GM10266 (cell line): Measurements from ENCODE around the gene KBTBD12.

ENCODE experiments used
- DNase-seq: peaks from one replicate; pipeline ENCODE4 v3.0.0; 2012; ENCODE audit errors: extremely low spot score
- TF ChIP-seq, protein P1 (sequence below): IDR thresholded peaks from 2 replicates; pipeline ENCODE4 v1.5.1; 2012; ENCODE audit warnings: mild to moderate bottlenecking, low read depth; ENCODE audit not compliant: control insufficient read depth, insufficient read depth; ENCODE audit errors: missing control alignments

The KBTBD12 gene

DNA sequence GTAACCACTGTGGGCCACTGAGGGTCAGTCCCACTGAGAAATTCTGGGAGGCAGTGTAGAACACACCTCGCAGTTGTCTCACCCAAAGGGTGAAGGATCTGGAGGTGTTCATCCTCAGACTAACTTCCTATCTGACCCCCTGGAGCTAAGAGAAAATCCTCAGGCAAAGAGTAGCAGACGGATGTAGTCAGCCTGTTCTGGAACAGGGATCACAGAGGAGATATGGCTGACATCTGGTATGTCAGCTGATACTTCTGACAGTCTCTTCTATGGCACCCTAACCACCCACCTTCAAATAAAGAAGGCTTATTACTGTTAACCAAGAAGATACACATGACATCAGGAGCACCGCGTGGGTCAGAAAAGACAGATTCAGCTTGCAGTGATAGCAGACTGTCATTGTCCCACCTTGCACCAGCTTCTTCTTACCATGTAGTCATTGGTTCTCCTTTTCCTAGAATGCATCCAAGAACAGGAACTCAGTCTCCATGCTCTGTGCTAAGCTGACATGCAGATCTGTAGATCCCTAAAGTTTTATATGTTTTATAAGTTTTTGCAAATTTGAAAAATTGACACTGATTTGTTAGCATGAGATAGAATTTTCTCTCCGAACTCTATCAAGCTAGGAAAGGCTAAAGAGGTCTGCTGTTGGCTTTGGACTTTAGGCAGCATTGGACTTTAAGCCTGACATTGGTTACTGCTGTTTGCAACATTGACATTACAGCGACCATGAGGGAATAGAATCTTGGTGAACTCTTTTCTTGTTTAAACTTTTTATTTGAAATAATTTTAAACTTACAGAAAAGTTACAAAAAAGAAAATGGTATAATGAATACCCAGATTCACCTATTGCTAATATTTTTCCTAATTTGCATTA is 60.4 kb downstream of the KBTBD12 start:
- TF ChIP-seq, protein P1, sequence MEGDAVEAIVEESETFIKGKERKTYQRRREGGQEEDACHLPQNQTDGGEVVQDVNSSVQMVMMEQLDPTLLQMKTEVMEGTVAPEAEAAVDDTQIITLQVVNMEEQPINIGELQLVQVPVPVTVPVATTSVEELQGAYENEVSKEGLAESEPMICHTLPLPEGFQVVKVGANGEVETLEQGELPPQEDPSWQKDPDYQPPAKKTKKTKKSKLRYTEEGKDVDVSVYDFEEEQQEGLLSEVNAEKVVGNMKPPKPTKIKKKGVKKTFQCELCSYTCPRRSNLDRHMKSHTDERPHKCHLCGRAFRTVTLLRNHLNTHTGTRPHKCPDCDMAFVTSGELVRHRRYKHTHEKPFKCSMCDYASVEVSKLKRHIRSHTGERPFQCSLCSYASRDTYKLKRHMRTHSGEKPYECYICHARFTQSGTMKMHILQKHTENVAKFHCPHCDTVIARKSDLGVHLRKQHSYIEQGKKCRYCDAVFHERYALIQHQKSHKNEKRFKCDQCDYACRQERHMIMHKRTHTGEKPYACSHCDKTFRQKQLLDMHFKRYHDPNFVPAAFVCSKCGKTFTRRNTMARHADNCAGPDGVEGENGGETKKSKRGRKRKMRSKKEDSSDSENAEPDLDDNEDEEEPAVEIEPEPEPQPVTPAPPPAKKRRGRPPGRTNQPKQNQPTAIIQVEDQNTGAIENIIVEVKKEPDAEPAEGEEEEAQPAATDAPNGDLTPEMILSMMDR, result no peak
- DNase-seq, result no peak

DNA sequence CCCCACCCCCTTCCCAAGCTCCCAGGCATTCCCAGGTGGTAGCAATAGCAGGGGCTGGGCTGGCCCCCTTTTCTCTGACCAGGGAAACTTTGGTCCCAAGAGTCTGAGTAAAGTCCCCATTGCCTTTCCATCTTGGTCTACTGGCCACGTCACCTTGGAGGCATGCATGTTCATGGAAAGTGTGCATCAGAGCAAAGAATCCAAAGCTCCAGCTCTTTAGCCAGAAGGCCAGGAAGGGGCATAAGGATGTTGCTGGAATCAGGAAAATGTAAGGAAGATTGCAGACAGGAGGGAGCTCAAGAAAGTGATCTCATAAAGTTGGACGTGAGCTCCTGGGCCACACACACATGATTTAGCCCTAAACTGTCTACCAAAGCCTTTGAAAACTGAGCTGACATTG is 63.6 kb downstream of the KBTBD12 start:
- TF ChIP-seq, protein P1, result no peak
- no peak for DNase-seq

DNA sequence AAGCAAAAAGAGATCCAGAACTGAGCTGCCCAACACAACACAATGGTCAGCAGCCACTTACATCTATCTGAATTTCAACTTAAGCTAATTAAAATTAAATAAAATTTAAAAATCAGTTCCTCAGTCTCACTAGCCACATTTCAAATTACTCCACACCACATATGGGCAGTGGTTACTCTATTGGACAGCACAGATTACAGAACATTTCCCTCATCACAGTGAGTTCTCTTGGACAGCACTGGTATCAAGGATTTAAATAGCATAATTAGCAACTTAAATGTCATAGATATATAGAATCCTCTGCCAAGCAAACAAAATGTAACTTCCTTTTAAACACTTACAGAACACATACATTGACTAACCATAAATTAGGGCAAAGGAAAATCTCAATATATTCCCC is 64.4 kb downstream of the KBTBD12 start:
- no peak for DNase-seq
- TF ChIP-seq, protein P1, result no peak

DNA sequence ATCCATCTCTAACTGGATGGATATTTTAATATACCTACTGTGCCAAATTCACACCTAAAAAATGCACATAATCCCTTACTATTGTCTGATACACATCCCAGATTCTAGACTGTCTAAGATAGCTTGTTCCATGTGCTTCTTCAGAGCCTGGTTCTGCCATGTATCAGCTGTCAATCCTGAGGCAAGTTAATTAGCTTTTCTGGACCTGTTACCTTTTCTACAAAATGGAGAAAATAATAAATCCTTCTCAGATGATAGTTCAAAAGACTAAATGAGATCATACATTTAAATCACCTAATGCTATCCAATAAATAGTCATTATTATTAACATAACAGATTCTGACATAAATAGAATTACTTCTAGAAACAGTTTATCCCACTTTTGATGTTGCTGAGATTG is 66.1 kb downstream of the KBTBD12 start:
- TF ChIP-seq, protein P1, result no peak
- no peak for DNase-seq

DNA sequence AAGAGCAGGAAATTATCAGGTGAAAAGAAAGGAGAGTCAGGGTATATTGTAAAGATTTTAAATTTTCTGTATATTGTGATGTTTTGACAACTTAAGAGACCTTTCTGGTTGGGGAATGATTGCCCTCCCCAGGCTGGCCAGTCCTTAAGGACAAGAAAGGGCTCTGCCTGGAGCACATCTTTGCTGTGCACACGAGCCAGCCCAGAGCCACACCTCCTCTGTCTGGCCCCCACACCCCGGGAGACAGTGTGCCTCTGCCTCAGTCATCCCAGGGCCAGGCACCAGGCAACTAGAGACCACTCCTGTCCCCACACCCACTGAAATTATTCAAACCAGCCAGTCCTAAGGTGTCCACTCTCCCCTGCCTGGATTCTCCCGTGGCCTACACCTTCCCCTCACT is 67.1 kb downstream of the KBTBD12 start:
- DNase-seq, result no peak
- TF ChIP-seq, protein P1, result no peak

DNA sequence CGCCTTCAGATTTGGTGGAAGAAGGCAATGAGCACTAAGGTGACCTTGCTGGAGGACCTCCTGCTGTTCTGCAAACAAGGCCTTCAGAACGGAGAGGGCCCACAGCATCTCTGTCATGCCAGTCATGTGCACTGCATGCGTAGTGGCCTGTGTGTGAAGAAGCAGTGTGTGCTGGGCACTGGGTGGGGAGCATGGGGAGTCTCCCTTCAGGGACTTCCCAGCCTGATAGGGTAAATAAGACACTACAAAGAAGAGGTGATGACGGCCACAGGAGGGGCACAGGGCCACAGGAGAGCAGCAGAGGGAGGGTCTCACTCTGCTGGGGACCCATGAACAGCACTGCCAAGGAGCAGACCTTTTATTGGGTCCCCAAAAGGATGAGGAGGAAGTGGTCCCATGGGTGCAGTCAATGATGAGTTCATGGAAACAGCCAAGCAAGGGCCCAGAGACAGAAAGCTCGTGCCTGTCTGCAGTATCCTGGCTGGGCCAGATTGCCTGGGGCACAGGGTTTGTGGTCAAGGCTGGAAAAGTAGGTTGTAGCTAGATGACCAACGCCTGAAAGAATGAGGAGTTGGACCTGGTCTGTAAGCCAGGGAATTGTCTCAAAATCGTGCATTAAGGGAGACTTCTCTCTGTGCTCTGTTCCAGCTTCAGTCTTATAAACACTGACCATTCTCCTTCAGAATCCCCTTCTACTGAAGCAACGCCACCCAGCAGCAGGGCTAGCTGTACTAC is 69.4 kb downstream of the KBTBD12 start:
- TF ChIP-seq, protein P1, result no peak
- DNase-seq, result no peak

DNA sequence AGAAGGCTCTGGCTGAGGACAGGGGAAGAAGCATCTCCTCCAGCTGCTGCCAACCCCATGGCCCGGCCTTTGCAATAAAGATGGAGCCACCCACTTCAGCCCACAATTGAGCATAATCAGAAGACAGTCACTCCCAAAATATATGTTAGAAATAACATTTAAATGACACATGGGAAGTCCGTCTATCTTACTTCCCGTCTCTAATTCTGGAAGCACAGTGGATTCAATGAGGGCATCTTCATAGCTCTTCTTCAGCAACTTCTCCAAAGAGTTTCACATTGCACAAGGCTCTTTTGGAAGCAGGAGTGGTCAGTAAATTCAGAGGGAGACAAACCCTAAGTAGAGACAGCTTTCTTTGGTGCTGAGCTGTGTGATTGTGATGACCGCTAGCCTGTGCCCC is 70.2 kb downstream of the KBTBD12 start:
- TF ChIP-seq, protein P1, result no peak
- no peak for DNase-seq
